HepG2 (cell line): ENCODE data around the gene ECM1. TPM values are rescaled to one million over a fixed set of nuclear protein-coding genes. Genes with fewer than 3 reads are reported as not detected.

ENCODE experiments used
- ARID2 ChIP-seq: sonication (generic); formaldehyde crosslinking; IDR thresholded peaks from 2 replicates; pipeline ENCODE4 v1.8.1; 2022; ENCODE audit warnings: mild to moderate bottlenecking, missing genetic modification reagents, borderline replicate concordance
- DPF2 ChIP-seq: sonication (generic); formaldehyde crosslinking; IDR thresholded peaks from 2 replicates; pipeline ENCODE4 v1.4.0; 2020; ENCODE audit warnings: mild to moderate bottlenecking, low read depth, missing genetic modification reagents, borderline replicate concordance
- HMG20A ChIP-seq: IDR thresholded peaks from 2 replicates; pipeline ENCODE4 v1.6.1; 2016; ENCODE audit warnings: borderline replicate concordance
- KLF6 ChIP-seq: IDR thresholded peaks from 2 replicates; pipeline ENCODE4 v1.8.0; 2016; ENCODE audit warnings: missing biosample characterization, missing genetic modification reagents
- MTA3 ChIP-seq: sonication (generic); formaldehyde crosslinking; IDR thresholded peaks from 2 replicates; pipeline ENCODE4 v1.4.0; 2020; ENCODE audit warnings: missing genetic modification reagents
- ZBTB21 ChIP-seq: sonication (generic); formaldehyde crosslinking; IDR thresholded peaks from 2 replicates; pipeline ENCODE4 v1.4.0; 2020; ENCODE audit warnings: missing genetic modification reagents
- ZFP82 ChIP-seq: sonication (generic); formaldehyde crosslinking; IDR thresholded peaks from 2 replicates; pipeline ENCODE4 v1.5.1; 2020; ENCODE audit warnings: mild to moderate bottlenecking, missing genetic modification reagents, borderline replicate concordance
- ZNF224 ChIP-seq: sonication (generic); formaldehyde crosslinking; IDR thresholded peaks from 2 replicates; pipeline ENCODE4 v1.5.0; 2020; ENCODE audit warnings: mild to moderate bottlenecking, missing genetic modification reagents
- ZNF232 ChIP-seq: sonication (generic); formaldehyde crosslinking; IDR thresholded peaks from 2 replicates; pipeline ENCODE4 v1.4.0; 2020; ENCODE audit warnings: missing genetic modification reagents, borderline replicate concordance
- ZNF3 ChIP-seq: IDR thresholded peaks from 2 replicates; pipeline ENCODE4 v1.7.0; 2017; ENCODE audit warnings: inconsistent platforms
- ZNF605 ChIP-seq: sonication (generic); formaldehyde crosslinking; IDR thresholded peaks from 2 replicates; pipeline ENCODE4 v1.8.0; 2022; ENCODE audit warnings: mild to moderate bottlenecking, missing genetic modification reagents
- ZNF672 ChIP-seq: sonication (generic); formaldehyde crosslinking; IDR thresholded peaks from 2 replicates; pipeline ENCODE4 v1.8.1; 2022; ENCODE audit warnings: missing genetic modification reagents
- ZNF737 ChIP-seq: sonication (generic); formaldehyde crosslinking; IDR thresholded peaks from 2 replicates; pipeline ENCODE4 v1.5.0; 2020; ENCODE audit warnings: missing genetic modification reagents, mild to moderate bottlenecking, borderline replicate concordance
- ZNF746 ChIP-seq: sonication (generic); formaldehyde crosslinking; IDR thresholded peaks from 2 replicates; pipeline ENCODE4 v1.8.0; 2022; ENCODE audit warnings: mild to moderate bottlenecking, missing genetic modification reagents
- ZNF768 ChIP-seq: sonication (generic); formaldehyde crosslinking; IDR thresholded peaks from 2 replicates; pipeline ENCODE4 v1.4.0; 2020; ENCODE audit warnings: missing genetic modification reagents
- ZNF891 ChIP-seq: sonication (generic); formaldehyde crosslinking; IDR thresholded peaks from 2 replicates; pipeline ENCODE4 v1.5.0; 2020; ENCODE audit warnings: mild to moderate bottlenecking, missing genetic modification reagents
- polyA plus RNA-seq, 8 experiments: library from polyadenylated mRNA; depleted of rRNA in 3 of 8; stranded (reverse) in 7 of 8; unstranded in 1 of 8; fragments of >200 nt; fragmentation: Illumina TruSeq in 4 of 8; extraction: Trizol in 4 of 8; gene quantifications; 2 replicates each; pipeline versions ENCODE4 v1.2.1 to v1.2.3, GENCODE V29; 2011 to 2016; ENCODE audit warnings: low read depth in 4 of 8, missing spikeins in 1 of 8, mixed read lengths in 1 of 8; ENCODE audit not compliant: insufficient read depth in 1 of 8
- total RNA-seq, 5 experiments: library from RNA; depleted of rRNA; stranded (reverse); fragments of >200 nt; fragmentation: Illumina TruSeq; extraction: Trizol; gene quantifications; 2 replicates each; pipeline ENCODE4 v1.2.3, GENCODE V29; 2016; ENCODE audit warnings: low read depth in 1 of 5
- TF ChIP-seq, protein P1 (sequence below): IDR thresholded peaks from 2 replicates; pipeline ENCODE4 v1.6.1; 2016; ENCODE audit warnings: missing compliant biosample characterization, missing genetic modification reagents, borderline replicate concordance
- TF ChIP-seq, protein P2 (sequence below): IDR thresholded peaks from 2 replicates; pipeline ENCODE4 v1.6.1; 2016; ENCODE audit warnings: mild to moderate bottlenecking, missing biosample characterization, missing genetic modification reagents
- TF ChIP-seq, protein P3 (sequence below): sonication (generic); formaldehyde crosslinking; IDR thresholded peaks from 2 replicates; pipeline ENCODE4 v1.5.1; 2020; ENCODE audit warnings: mild to moderate bottlenecking, missing genetic modification reagents, borderline replicate concordance
- TF ChIP-seq, protein P4 (sequence below), 2 experiments: fragments of 450-650 bp in 1 of 2; sonication (generic) in 1 of 2; formaldehyde crosslinking; IDR thresholded peaks; 2 replicates each; pipeline versions ENCODE4 v1.5.0 to v1.8.0; 2020 to 2022; ENCODE audit warnings: mild to moderate bottlenecking in 1 of 2, missing genetic modification reagents in 1 of 2
- TF ChIP-seq, protein P5 (sequence below): sonication (generic); formaldehyde crosslinking; IDR thresholded peaks from 2 replicates; pipeline ENCODE4 v1.8.0; 2022; ENCODE audit warnings: low read depth, missing genetic modification reagents
- TF ChIP-seq, protein P6 (sequence below): sonication (generic); formaldehyde crosslinking; IDR thresholded peaks from 2 replicates; pipeline ENCODE4 v1.4.0; 2020; ENCODE audit warnings: missing genetic modification reagents, mild to moderate bottlenecking, borderline replicate concordance
- TF ChIP-seq, protein P7 (sequence below): sonication (generic); formaldehyde crosslinking; IDR thresholded peaks from 2 replicates; pipeline ENCODE4 v1.5.1; 2020; ENCODE audit warnings: mild to moderate bottlenecking, moderate library complexity, missing genetic modification reagents

ECM1 gene
- total and polyA plus RNA-seq, 2 of the 13 experiments (the other 11 are each of a cell fraction or from before 2014, with no cell fraction given): 0.42 to 1.0 TPM

DNA sequence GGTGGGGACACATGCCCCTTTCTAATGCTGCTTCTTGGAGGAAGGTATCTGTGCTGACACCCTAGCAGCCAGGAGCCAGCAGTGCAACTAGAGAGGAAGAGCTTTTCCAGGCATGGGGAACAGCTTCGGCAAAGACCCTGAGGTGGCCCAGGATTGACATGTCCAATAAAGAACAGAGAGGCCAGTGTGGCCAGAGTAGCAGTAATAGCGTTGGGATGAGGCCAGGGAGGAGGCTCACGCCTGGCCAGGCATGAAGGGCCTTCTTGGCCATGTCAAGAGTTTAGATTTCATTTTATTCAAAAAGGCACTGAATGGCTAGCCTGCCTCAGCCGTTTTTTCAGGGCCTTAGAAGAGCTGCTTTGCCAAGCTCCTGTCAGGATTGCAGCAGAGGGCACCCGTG is 25.0 kb downstream of the ECM1 start (continued):
- TF ChIP-seq, protein P1, sequence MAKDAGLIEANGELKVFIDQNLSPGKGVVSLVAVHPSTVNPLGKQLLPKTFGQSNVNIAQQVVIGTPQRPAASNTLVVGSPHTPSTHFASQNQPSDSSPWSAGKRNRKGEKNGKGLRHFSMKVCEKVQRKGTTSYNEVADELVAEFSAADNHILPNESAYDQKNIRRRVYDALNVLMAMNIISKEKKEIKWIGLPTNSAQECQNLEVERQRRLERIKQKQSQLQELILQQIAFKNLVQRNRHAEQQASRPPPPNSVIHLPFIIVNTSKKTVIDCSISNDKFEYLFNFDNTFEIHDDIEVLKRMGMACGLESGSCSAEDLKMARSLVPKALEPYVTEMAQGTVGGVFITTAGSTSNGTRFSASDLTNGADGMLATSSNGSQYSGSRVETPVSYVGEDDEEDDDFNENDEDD: no peak
- TF ChIP-seq HMG20A (CRISPR knock-in tag) (no peak), ZNF672 (CRISPR knock-in tag) (no peak), ZNF605 (no peak), ZNF737 (CRISPR knock-in tag) (0 out of 2 replicates have a peak, but pooled peaks have one; percentile 5), ZNF232 (CRISPR knock-in tag) (no peak), ZNF3 (no peak), ZFP82 (CRISPR knock-in tag) (no peak), KLF6 (0 out of 2 replicates have a peak, but pooled peaks have one; percentile 0), DPF2 (CRISPR knock-in tag) (no peak), ZNF891 (CRISPR knock-in tag) (peak; percentile 47; the same call in 1 of the 2 replicates), ZNF224 (CRISPR knock-in tag) (0 out of 2 replicates have a peak, but pooled peaks have one; percentile 53), ARID2 (CRISPR knock-in tag) (no peak), ZNF746 (CRISPR knock-in tag) (no peak), MTA3 (CRISPR knock-in tag) (no peak), ZNF768 (peak; percentile 68; the same call in 1 of the 2 replicates), ZBTB21 (CRISPR knock-in tag) (no peak)
- TF ChIP-seq, protein P2, sequence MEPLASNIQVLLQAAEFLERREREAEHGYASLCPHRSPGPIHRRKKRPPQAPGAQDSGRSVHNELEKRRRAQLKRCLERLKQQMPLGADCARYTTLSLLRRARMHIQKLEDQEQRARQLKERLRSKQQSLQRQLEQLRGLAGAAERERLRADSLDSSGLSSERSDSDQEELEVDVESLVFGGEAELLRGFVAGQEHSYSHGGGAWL (CRISPR knock-in tag): no peak
- TF ChIP-seq, protein P3, sequence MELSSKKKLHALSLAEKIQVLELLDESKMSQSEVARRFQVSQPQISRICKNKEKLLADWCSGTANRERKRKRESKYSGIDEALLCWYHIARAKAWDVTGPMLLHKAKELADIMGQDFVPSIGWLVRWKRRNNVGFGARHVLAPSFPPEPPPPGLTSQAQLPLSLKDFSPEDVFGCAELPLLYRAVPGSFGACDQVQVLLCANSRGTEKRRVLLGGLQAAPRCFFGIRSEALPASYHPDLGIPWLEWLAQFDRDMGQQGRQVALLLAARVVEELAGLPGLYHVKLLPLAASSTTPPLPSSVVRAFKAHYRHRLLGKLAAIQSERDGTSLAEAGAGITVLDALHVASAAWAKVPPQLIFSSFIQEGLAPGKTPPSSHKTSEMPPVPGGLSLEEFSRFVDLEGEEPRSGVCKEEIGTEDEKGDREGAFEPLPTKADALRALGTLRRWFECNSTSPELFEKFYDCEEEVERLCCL: no peak
- TF ChIP-seq, protein P4, sequence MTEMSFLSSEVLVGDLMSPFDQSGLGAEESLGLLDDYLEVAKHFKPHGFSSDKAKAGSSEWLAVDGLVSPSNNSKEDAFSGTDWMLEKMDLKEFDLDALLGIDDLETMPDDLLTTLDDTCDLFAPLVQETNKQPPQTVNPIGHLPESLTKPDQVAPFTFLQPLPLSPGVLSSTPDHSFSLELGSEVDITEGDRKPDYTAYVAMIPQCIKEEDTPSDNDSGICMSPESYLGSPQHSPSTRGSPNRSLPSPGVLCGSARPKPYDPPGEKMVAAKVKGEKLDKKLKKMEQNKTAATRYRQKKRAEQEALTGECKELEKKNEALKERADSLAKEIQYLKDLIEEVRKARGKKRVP (CRISPR knock-in tag; IDR thresholded peaks at IDR 0.05): 0 out of 4 replicates have a peak, but pooled peaks of 1 of the 2 experiments have one; percentile 18
- TF ChIP-seq, protein P5, sequence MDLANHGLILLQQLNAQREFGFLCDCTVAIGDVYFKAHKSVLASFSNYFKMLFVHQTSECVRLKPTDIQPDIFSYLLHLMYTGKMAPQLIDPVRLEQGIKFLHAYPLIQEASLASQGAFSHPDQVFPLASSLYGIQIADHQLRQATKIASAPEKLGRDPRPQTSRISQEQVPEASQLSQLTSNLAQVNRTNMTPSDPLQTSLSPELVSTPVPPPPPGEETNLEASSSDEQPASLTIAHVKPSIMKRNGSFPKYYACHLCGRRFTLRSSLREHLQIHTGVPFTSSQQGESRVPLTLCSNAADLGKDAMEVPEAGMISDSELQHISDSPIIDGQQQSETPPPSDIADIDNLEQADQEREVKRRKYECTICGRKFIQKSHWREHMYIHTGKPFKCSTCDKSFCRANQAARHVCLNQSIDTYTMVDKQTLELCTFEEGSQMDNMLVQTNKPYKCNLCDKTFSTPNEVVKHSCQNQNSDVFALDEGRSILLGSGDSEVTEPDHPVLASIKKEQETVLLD (CRISPR knock-in tag): no peak
- TF ChIP-seq, protein P6, sequence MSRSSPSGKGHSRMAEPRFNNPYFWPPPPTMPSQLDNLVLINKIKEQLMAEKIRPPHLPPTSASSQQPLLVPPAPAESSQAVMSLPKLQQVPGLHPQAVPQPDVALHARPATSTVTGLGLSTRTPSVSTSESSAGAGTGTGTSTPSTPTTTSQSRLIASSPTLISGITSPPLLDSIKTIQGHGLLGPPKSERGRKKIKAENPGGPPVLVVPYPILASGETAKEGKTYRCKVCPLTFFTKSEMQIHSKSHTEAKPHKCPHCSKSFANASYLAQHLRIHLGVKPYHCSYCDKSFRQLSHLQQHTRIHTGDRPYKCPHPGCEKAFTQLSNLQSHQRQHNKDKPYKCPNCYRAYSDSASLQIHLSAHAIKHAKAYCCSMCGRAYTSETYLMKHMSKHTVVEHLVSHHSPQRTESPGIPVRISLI: peak; percentile 55; the same call in 1 of the 2 replicates
- TF ChIP-seq, protein P7, sequence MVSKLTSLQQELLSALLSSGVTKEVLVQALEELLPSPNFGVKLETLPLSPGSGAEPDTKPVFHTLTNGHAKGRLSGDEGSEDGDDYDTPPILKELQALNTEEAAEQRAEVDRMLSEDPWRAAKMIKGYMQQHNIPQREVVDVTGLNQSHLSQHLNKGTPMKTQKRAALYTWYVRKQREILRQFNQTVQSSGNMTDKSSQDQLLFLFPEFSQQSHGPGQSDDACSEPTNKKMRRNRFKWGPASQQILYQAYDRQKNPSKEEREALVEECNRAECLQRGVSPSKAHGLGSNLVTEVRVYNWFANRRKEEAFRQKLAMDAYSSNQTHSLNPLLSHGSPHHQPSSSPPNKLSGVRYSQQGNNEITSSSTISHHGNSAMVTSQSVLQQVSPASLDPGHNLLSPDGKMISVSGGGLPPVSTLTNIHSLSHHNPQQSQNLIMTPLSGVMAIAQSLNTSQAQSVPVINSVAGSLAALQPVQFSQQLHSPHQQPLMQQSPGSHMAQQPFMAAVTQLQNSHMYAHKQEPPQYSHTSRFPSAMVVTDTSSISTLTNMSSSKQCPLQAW: peak; percentile 8; the same call in 1 of the 2 replicates
